Measurements from ENCODE around the gene RASA1.

- TF ChIP-seq EZH2phosphoT487 (IDR thresholded peaks at IDR 0.05; ENCODE audit: unreplicated experiment) (no peak), CTCF (conservative IDR thresholded peaks at IDR 0.05; ENCODE audit: low read depth in 2 of 2) (no peak), POLR2AphosphoS5 (IDR thresholded peaks at IDR 0.05; ENCODE audit: low read depth) (no peak)
These were observed 73.0 kb downstream of the RASA1 start for GRCh38 chr5:87340716-87341115.
